Glomerular visceral epithelial cell (primary cell): ENCODE results near the gene OVAAL.

Source experiments
- DNase-seq: peaks from one replicate; pipeline ENCODE4 v3.0.0-alpha.2; 2016; ENCODE audit errors: extremely low spot score

OVAAL gene

GRCh38 chr1:180606155-180606554 lies 47.4 kb downstream of the OVAAL start:
- no peak for DNase-seq

GRCh38 chr1:180609643-180610555 lies 51.1 kb downstream of the OVAAL start:
- DNase-seq = no peak

- DNase-seq = no peak
Measured at GRCh38 chr1:180610556-180611015, 51.8 kb downstream of the OVAAL start.

GRCh38 chr1:180611016-180611930 lies 52.5 kb downstream of the OVAAL start:
- DNase-seq = no peak

GRCh38 chr1:180612632-180613031 lies 53.9 kb downstream of the OVAAL start:
- no peak for DNase-seq

- DNase-seq = no peak
Measured at GRCh38 chr1:180614730-180615129, 56.0 kb downstream of the OVAAL start.

- DNase-seq = no peak
Measured at GRCh38 chr1:180615493-180616290, 56.9 kb downstream of the OVAAL start.
